GM18520 (cell line): ENCODE results near the gene PCCA.

Source experiments
- ATAC-seq: cut with Tn5 transposase; IDR thresholded peaks from one replicate; pipeline ENCODE4 v1.9.1; 2021; ENCODE audit not compliant: unreplicated experiment

PCCA gene

GRCh38 chr13:100394005-100394695 is 305.3 kb downstream of the PCCA start:
- peak; percentile 93 for ATAC-seq

GRCh38 chr13:100395698-100396373 is 306.9 kb downstream of the PCCA start:
- ATAC-seq: no peak

GRCh38 chr13:100396776-100397175 is 307.9 kb downstream of the PCCA start:
- no peak for ATAC-seq

GRCh38 chr13:100397627-100398026 is 308.7 kb downstream of the PCCA start:
- ATAC-seq: no peak

- no peak for ATAC-seq
Measured at GRCh38 chr13:100398360-100398759, 309.5 kb downstream of the PCCA start.

- ATAC-seq: no peak
Measured at GRCh38 chr13:100399455-100399854, 310.6 kb downstream of the PCCA start.

GRCh38 chr13:100403675-100404074 is 314.8 kb downstream of the PCCA start:
- ATAC-seq: no peak

- ATAC-seq: no peak
Measured at GRCh38 chr13:100409132-100409531, 320.2 kb downstream of the PCCA start.

- ATAC-seq: no peak
Measured at GRCh38 chr13:100423375-100423774, 334.5 kb downstream of the PCCA start.

- no peak for ATAC-seq
Measured at GRCh38 chr13:100428986-100429385, 340.1 kb downstream of the PCCA start.

GRCh38 chr13:100432611-100433010 is 343.7 kb downstream of the PCCA start:
- no peak for ATAC-seq

GRCh38 chr13:100433475-100433874 is 344.6 kb downstream of the PCCA start:
- ATAC-seq: no peak

GRCh38 chr13:100434010-100434763 is 345.3 kb downstream of the PCCA start:
- peak; percentile 93 for ATAC-seq

GRCh38 chr13:100436099-100436498 is 347.2 kb downstream of the PCCA start:
- no peak for ATAC-seq

GRCh38 chr13:100438059-100438788 is 349.3 kb downstream of the PCCA start:
- ATAC-seq: no peak

GRCh38 chr13:100439247-100439970 is 350.5 kb downstream of the PCCA start:
- ATAC-seq: no peak

GRCh38 chr13:100440751-100441425 is 352.0 kb downstream of the PCCA start:
- ATAC-seq: no peak

GRCh38 chr13:100442095-100442832 is 353.4 kb downstream of the PCCA start:
- ATAC-seq: no peak

- no peak for ATAC-seq
Measured at GRCh38 chr13:100443278-100443997, 354.5 kb downstream of the PCCA start.
